Measurements from ENCODE around the gene ACTC1.

Gene ACTC1

DNA sequence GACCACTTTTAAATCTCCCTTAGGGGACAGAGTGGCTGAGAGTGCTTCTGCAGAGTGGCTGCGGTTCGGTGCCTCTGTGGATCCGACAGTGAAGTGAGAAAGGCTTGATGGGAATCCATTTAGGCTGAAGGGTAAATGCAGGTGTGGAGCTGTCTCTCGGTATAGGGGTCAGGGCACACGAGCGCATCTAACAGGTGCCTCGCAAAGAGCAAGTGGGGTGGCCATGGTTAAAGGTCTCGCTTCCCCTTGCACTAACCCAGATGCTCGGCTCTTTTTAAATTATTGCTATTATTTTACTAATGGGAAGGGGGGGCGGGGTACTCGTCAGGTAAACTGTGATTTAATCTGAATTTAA lies 40.0 kb downstream of the ACTC1 start:
- DNase-seq = no peak

DNA sequence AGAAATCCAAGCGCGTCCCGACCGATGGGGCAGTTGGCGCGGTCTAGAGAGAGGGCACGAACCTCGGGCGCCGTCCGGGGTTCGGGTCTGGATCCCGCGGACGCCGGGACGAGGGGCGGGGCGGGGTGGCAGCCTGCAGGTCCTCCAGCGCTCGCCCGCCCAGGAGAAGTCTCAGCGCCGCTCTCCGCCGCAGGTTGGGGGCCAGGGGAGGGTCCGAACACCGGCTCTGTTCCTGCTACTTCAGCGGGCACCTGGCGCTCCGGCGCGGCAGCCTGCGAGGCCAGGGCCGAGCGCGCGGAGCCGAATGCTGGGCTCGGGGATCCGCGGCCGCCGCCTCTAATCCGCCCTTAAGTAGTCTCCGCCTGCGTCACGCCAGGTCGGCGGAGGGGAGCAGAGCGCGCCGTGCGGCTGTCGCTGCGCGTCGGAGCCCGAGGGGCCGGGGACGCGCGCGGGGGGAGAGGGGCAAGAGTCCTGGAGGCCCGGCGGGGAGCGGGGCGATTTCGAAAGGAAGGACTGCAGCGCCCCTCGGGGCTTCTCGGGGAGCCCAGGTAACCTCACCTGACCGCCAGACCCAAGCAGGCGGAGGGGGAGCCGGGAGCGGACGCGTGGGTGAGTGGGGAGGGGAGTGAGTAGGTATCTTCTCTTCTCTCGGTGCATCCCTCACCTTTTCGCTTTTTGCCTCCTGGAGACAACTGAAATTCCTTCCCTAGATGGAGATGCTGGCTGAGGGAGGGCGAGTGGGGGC lies 40.5 kb downstream of the ACTC1 start, which contains the start of gene GJD2:
GJD2 (minus strand) TSS at position 325 of the 745 bp plus-strand sequence. CDS start 510 bp downstream, outside the sequence.
- DNase-seq = no peak

DNA sequence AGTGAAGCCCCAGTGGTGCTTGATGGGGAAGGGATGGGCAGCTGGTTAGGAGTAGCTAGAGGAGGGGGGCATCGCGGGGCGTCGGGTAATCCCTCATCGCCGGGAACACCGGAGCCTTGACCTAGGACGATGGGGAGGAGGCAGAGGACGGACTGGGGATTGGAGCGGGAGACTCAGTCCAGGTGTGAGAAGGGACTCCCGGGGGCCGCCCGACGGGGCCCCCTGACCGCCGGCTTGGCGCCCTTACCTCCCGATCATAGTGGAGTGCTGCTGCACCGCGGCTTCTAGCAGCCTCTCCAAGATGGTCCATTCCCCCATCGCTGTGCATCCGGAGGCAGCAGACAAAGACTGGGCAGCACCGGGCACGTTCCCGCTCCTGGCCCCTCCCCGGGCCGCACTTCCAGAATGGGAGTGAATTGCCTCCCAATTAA lies 41.2 kb downstream of the ACTC1 start:
- DNase-seq = no peak

DNA sequence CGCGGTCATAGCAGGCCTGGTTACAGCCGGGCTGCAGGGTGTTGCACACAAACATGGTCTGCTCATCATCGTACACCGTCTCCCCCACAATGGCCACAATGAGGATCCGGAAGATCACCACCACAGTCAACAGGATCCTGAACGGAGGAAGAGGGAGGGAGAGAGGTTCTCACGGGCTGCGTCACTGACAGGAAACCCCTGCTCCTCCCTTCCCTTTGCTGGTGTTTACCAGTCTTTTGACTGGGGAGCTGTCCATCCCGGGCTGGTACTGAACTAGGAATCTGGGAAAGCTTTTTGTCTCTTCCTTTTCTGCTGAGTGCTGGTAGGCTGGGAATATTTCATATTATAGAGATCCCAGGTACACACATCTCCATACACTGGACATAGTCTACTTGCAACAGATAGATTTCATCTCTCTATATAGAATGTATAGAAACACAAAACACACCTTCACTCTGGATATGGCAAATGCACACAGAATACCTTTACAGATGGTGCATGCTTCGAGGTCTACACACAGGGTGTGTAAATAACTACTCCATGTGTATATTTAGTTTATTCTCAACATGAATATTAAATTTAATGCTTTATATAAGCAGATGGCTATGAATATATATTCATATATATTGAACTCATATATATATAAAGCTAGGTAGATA lies 42.0 kb downstream of the ACTC1 start:
- no peak for DNase-seq

DNA sequence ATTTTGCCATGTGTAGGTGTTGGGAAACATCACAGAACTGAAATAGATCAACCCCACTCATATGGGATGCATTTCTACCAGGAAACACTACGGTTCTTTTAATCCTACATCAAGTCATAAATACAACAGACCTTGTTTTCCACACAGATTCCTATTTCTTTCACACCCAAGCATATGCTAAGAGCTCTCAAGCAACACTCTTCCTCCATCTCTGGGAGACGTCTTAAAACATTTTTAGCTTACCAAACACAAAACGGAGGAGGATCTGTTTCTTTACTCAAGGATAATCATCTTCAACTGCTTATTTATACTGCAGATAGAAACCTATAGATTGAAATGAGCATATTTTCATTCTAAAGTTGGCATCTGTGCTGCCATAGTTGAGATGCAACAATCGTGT lies 45.7 kb downstream of the ACTC1 start:
- no peak for DNase-seq

Data from SIG-M5 (cell line).